ENCODE measurements around the gene CH25H.
"Not testable (repeated sequence)": the region's sequence is repeated elsewhere in the genome, so short reads cannot be mapped to it uniquely, and the experiment has no call there.

The CH25H gene, protein sequence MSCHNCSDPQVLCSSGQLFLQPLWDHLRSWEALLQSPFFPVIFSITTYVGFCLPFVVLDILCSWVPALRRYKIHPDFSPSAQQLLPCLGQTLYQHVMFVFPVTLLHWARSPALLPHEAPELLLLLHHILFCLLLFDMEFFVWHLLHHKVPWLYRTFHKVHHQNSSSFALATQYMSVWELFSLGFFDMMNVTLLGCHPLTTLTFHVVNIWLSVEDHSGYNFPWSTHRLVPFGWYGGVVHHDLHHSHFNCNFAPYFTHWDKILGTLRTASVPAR

DNA sequence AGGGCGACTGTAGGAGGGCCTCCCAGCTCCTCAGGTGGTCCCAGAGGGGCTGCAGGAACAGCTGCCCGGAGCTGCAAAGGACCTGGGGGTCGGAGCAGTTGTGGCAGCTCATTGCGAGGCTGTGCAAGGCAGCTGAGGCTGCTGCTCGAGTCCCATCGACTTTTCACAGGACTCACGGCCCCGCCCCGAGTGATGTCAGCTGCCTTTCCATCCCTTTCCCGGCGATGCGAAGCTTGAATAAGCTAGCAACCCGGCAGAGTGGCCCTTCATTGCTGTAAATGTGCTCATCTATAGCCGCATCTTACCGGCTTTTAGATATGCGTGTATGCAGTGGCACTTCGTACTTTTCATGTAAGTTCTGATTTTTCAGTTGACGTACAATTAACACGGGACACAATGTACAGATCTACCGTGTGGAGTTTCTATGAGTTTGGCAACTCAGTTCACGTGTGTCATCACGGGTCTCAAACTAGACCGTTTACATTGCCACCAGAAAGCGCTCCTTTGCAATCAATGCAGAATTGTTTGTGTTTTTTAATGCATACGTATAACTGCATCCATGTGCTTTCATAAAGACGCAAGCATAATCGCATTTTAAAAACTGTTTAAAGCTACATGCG, at the start of gene CH25H:
Gene CH25H (minus strand): TSS at position 137 of the 620 bp plus-strand sequence. CDS start 25 bp downstream, at position 112.
- H3K4me1 ChIP-seq, result peaks cover 40 to 66% (median 45%) of the 10 kb centered on the region in 10 experiments
- H3K9me3 ChIP-seq (replicated peaks in 1 of 11), result no peaks in the 10 kb centered on the region
- no peaks in the 10 kb centered on the region for H3K36me3 ChIP-seq
- peak within 1 kb of the TSS; percentile 4 to 96 (median 63); a peak in 19 of 22 replicates for H3K9ac ChIP-seq
- H3K4me2 ChIP-seq, result peak within 1 kb of the TSS; percentile 82 to 100 (median 95)
- peaks cover 0 to 21% (median 6%) of the 10 kb centered on the region in 11 experiments; a peak in 9 of 22 replicates for H4K20me1 ChIP-seq
- H3K27ac ChIP-seq, result peak within 1 kb of the TSS in 6 of 11 experiments; percentile 3 to 98 (median 68); a peak in 9 of 22 replicates
- peak within 1 kb of the TSS; percentile 53 to 67 (median 60) for H3K4me3 ChIP-seq
- peaks cover 0 to 66% (median 57%) of the 10 kb centered on the region in 11 experiments; a peak in 20 of 22 replicates for H3K27me3 ChIP-seq
- TF ChIP-seq Cebpa-rat (IDR thresholded peaks at IDR 0.05), result no peak

DNA sequence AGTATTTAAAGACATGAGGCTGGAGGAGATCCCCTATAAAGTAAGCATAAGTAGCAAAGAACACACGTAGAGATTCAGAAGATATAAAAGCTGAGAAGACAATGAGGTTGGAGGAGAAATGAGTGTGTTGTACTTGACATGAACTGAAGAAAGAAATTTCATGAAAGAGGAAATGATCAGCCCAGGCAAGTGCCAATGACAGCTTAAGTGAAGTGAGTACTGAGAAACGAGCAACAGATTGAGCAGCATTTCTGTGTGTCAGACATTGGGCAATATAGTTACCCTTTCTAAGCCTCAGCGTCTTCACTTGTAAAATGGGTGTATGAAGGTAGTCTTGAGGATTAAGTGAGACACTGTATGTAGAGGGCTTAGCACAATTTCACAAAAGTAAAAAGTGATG, 49.2 kb upstream of the CH25H start:
- TF ChIP-seq Cebpa-rat (IDR thresholded peaks at IDR 0.05), result no peak
- no peaks in the 10 kb centered on the region for H4K20me1 ChIP-seq
- peak overlapping the region in 2 of 11 experiments; percentile 15 to 40; a peak in 1 of 22 replicates for H3K9ac ChIP-seq

GRCh38 chr10:89255793-89256192, 48.7 kb upstream of the CH25H start:
- peak overlapping the region in 1 of 10 experiments; percentile 1; a peak in 1 of 20 replicates for H3K4me3 ChIP-seq
- H3K36me3 ChIP-seq, result peaks cover 0 to 9% (median 0%) of the 10 kb centered on the region in 11 experiments; a peak in 8 of 22 replicates
- H3K27ac ChIP-seq, result peak overlapping the region in 4 of 11 experiments; percentile 57 to 61 (median 61); a peak in 8 of 22 replicates
- 0 out of 22 replicates have a peak, but pooled peaks of 1 of the 11 experiments have one; percentile 27 for TF ChIP-seq Cebpa-rat (IDR thresholded peaks at IDR 0.05)
- no peaks in the 10 kb centered on the region; a peak in 1 of 22 replicates for H4K20me1 ChIP-seq
- peaks cover 5 to 70% (median 28%) of the 10 kb centered on the region in 10 experiments; a peak in 19 of 20 replicates for H3K4me1 ChIP-seq
- no peaks in the 10 kb centered on the region for H3K27me3 ChIP-seq
- peaks cover 29 to 39% (median 35%) of the 10 kb centered on the region in 11 experiments for H3K9me3 ChIP-seq (replicated peaks in 1 of 11)
- peak overlapping the region in 6 of 11 experiments; percentile 21 to 86 (median 72); a peak in 12 of 22 replicates for H3K4me2 ChIP-seq
- 0 out of 22 replicates have a peak overlapping the region, but pooled peaks of 2 of the 11 experiments have one; percentile 15 to 40 for H3K9ac ChIP-seq

More for the DNA sequence above, 49.2 kb upstream of the CH25H start:
- Histone ChIP-seq H3K4me1 (peaks cover 0 to 74% (median 25%) of the 10 kb centered on the region in 10 experiments; a peak in 17 of 20 replicates), H3K9me3 (replicated peaks in 1 of 11) (peaks cover 29 to 39% (median 35%) of the 10 kb centered on the region in 11 experiments), H3K36me3 (peaks cover 0 to 9% (median 0%) of the 10 kb centered on the region in 11 experiments; a peak in 8 of 22 replicates), H3K4me2 (peak overlapping the region in 6 of 11 experiments; percentile 21 to 86 (median 72); a peak in 11 of 22 replicates), H3K4me3 (no peak overlapping the region), H3K27me3 (no peaks in the 10 kb centered on the region), H3K27ac (peak overlapping the region in 4 of 11 experiments; percentile 57 to 61 (median 61); a peak in 7 of 22 replicates)

- peak overlapping the region in 4 of 11 experiments; percentile 66 to 86 (median 80); a peak in 9 of 22 replicates for H3K4me2 ChIP-seq
- not testable (repeated sequence) for H3K27me3 ChIP-seq, H3K9ac ChIP-seq, H3K4me3 ChIP-seq, H4K20me1 ChIP-seq, H3K36me3 ChIP-seq
- H3K9me3 ChIP-seq (replicated peaks in 1 of 11), result peaks cover 29 to 39% (median 35%) of the 10 kb centered on the region in 11 experiments
- H3K4me1 ChIP-seq, result peaks cover 10 to 68% (median 31%) of the 10 kb centered on the region in 10 experiments
- H3K27ac ChIP-seq, result peak overlapping the region in 2 of 11 experiments; percentile 61; a peak in 3 of 22 replicates
Measured at GRCh38 chr10:89255091-89255579, 48.0 kb upstream of the CH25H start.

- Histone ChIP-seq H3K9me3 (replicated peaks in 1 of 11) (peaks cover 29 to 39% (median 35%) of the 10 kb centered on the region in 11 experiments), H3K36me3 (peaks cover 0 to 9% (median 5%) of the 10 kb centered on the region in 11 experiments; a peak in 12 of 22 replicates), H4K20me1 (peaks cover 0 to 27% (median 0%) of the 10 kb centered on the region in 11 experiments; a peak in 3 of 22 replicates), H3K27me3 (no peaks in the 10 kb centered on the region), H3K4me1 (peaks cover 10 to 67% (median 30%) of the 10 kb centered on the region in 10 experiments), H3K4me2 (peak overlapping the region in 4 of 11 experiments; percentile 39 to 87 (median 84); a peak in 10 of 22 replicates), H3K4me3 (peak overlapping the region in 6 of 10 experiments; percentile 79 to 98 (median 90); a peak in 10 of 20 replicates), H3K9ac (0 out of 22 replicates have a peak overlapping the region, but pooled peaks of 1 of the 11 experiments have one; percentile 82), H3K27ac (peak overlapping the region in 6 of 11 experiments; percentile 1 to 82 (median 19); a peak in 7 of 22 replicates)
- TF ChIP-seq Cebpa-rat (IDR thresholded peaks at IDR 0.05), result no peak
Measured at GRCh38 chr10:89252225-89252585, 45.1 kb upstream of the CH25H start.

DNA sequence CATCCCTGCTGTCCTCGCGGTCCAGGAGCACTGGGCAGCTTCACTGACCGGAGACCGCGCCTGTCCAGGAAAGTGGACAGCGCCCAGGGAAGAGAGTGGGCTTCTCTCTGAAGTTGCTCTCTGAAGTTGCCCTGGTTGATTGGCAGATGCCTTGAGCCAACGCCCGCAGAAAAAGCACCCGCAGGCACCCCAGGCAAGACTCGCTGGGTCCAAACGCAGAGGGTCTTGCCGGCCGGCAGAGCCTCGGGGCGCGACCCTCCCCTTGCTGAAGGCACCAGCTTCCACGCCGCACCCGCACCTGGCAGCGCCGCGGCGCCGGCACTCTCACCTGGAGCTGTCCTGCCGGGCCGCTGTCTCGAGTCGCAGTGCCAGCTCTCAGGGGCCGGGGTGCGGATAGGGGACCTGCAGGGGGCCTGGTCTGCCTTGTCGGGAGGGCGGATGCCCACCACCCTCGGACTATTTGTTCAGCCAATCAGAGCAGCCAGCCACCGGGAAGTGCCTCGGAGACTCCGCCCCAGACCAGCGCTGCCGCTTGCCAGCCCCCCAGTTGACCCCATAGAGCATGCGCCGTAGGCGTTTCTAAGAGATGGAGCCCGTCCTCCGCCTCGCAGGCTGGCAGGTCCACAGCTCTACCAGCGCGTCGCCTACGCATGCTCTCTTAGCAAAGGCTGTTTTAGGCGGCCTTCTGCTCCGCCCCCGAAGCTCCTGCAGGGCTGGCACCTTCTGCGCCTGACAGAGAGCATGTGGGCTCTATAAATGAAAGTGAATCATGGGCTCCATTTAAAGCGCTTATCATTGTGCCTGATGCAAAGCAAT, 44.5 kb upstream of the CH25H start, which contains the start of gene LIPA:
Gene LIPA (minus strand): TSS at position 367 of the 816 bp plus-strand sequence. CDS start 4,127 bp downstream, outside the sequence.
- H3K27me3 ChIP-seq, result no peaks in the 10 kb centered on the region
- H3K36me3 ChIP-seq, result peaks cover 0 to 15% (median 6%) of the 10 kb centered on the region in 11 experiments; a peak in 12 of 22 replicates
- peaks cover 29 to 39% (median 35%) of the 10 kb centered on the region in 11 experiments for H3K9me3 ChIP-seq (replicated peaks in 1 of 11)
- H3K4me3 ChIP-seq, result peak within 1 kb of the TSS; percentile 77 to 98 (median 87)
- no peak for TF ChIP-seq Cebpa-rat (IDR thresholded peaks at IDR 0.05)
- H3K9ac ChIP-seq, result peak within 1 kb of the TSS; percentile 74 to 88 (median 84)
- H4K20me1 ChIP-seq, result peaks cover 0 to 27% (median 0%) of the 10 kb centered on the region in 11 experiments; a peak in 3 of 22 replicates
- H3K4me2 ChIP-seq, result peak within 1 kb of the TSS; percentile 82 to 98 (median 88)
- H3K27ac ChIP-seq, result peak within 1 kb of the TSS; percentile 53 to 83 (median 78)
- H3K4me1 ChIP-seq, result peaks cover 10 to 67% (median 30%) of the 10 kb centered on the region in 10 experiments

DNA sequence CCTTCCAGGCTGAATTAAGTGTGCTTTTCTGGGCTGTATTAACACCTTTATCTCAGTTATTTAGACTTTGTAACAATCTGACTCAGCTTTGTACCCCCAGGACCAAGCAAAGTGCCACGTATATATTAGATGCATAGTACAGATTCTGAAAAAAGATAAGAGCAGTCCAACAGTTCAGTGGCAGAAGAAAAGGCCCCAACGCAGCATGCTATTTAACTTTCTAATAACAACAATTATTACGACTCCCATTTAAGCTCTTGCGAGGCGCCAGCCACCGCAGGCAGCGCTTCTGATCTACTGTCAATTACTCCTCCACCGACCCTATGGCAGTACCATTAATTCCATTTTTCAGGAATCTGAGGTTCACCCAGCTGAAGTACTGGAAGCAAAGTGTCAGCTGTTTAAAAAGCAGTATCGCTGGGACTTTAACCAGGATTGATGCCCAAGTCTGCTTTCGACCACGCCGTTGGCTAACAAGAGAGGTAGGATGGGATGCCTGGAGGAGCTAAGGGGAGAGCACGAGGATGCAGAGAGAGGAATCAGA, 43.8 kb upstream of the CH25H start:
- Histone ChIP-seq H3K4me1 (peaks cover 12 to 67% (median 31%) of the 10 kb centered on the region in 10 experiments), H3K4me3 (peak overlapping the region; percentile 77 to 98 (median 87)), H3K27me3 (no peaks in the 10 kb centered on the region), H3K9me3 (replicated peaks in 1 of 11) (peaks cover 29 to 37% (median 35%) of the 10 kb centered on the region in 11 experiments), H3K36me3 (peaks cover 0 to 21% (median 6%) of the 10 kb centered on the region in 11 experiments; a peak in 12 of 22 replicates), H3K9ac (peak overlapping the region; percentile 74 to 88 (median 84)), H3K4me2 (peak overlapping the region; percentile 82 to 98 (median 88)), H4K20me1 (peaks cover 0 to 27% (median 0%) of the 10 kb centered on the region in 11 experiments; a peak in 3 of 22 replicates), H3K27ac (peak overlapping the region; percentile 53 to 83 (median 78))
- TF ChIP-seq Cebpa-rat (IDR thresholded peaks at IDR 0.05), result no peak
